ENCODE measurements around the gene NCAPD3.
"Not testable (repeated sequence)": the region's sequence is repeated elsewhere in the genome, so short reads cannot be mapped to it uniquely, and the experiment has no call there.

Gene NCAPD3

DNA sequence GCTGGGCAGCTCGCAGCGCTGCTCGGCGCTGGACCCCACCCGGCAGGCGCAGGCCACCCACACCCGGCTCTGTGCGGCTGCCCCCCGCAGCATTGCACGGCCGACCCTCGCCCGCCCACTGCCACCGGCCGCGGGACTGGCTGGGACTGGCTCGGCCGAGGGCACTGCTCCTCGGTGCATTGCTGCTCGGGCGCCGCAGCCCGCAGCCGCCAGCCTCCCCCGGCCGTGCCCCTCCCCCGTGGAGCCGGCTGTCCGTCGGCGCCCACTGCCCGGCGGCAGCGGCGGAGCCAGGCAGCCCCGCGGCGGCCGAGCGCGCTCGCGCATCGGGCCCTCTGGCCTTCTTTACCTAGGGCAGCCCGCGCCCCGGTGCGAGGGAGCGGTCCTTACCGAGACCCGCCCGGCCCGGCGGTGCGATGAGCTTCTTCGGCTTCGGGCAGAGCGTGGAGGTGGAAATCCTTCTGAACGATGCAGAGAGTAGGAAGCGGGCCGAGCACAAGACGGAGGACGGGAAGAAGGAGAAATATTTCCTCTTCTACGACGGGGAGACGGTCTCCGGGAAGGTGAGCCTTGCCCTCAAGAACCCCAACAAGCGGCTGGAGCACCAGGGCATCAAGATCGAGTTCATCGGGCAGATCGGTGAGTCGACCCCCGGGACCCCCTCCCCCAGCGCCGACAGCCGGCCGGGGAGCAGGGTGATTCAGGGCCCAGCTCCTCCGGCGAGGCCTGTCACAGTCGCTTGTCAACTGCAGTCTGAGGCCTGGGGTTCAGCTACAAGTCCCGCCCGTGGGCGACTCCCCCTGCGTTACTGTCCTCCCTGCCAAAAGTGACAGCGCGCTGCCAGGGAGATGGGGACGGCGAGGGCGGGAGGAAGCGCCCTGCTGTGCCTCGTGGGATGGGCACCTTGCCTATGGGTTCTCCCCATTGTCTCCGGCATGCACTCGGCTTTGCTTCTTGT lies 1.2 kb upstream of the NCAPD3 start:
- no peak for FAIRE-seq

- FAIRE-seq, result no peak
Measured at GRCh38 chr11:134223121-134223520, 646 bp downstream of the NCAPD3 start.

- no peak for FAIRE-seq
Measured at GRCh38 chr11:134216816-134217215, 7.0 kb downstream of the NCAPD3 start.

DNA sequence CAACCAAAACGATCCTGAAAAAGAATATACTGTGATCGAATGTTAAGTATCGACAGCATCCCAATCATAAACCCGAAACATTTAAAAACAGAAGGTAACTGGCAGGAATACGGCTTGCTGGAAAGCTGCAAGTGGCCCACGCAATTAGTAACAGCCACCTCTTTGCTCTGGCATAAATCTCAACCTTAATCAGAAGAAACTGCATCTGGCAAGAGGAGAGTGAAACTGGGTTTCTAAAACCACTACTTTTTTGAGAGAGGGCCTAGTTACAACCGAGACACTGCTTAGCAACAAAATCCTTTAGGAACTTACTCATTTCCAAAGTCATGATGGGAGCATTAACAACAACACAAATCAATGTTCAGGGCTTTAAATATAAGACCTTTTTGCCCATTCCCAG lies 7.9 kb downstream of the NCAPD3 start:
- no peak for FAIRE-seq

DNA sequence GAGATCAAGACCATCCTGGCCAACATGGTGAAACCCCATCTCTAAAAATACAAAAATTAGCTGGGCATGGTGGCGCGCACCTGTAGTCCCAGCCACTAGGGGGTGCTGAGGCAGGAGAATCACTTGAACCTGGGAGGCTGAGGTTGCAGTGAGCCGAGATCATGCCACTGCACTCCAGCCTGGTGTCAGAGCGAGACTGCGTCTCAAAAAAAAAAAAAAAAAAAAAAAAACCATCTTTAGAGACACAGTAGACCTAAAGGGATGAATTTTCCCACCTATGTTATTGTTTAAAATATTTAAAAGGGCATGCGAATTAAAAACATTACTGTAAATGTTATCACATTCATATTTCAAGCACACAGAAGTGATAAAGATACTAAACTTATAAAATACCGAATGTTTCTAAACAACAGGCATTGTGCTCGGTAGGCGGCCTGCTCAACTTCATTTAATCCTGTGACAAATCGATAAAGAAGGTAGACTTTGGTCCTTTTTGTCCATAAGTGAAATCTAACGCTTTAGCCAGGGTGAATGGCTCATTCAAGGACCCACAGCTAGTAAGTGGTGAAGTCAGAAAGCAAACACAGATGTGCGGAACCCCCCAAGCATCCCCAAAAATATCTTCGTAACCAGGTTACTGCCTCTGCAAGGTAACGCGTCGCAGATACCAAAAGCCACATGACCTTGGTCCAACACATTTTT lies 16.1 kb downstream of the NCAPD3 start:
- peak; percentile 28 for FAIRE-seq

GRCh38 chr11:134206185-134206584 lies 17.6 kb downstream of the NCAPD3 start:
- FAIRE-seq, result no peak

- no peak for FAIRE-seq
Measured at GRCh38 chr11:134205729-134206128, 18.0 kb downstream of the NCAPD3 start.

DNA sequence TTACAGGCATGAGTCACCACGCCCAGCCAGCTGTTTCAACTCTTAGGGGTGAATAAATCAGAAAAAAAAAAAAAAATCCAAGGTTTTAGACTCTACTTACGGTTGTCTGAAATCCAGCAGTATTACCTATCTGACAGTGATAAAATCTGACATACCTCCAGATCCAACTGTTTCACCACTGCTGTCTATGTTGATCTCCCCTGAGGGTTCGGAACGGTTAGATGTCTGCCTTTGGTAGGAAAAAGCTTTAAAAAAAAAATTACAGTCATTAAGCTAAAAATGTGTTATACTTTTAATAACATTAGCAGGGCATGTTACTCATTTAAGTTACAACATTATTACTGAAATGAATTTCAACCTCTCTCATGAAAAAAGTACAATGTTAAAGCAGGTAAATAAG lies 21.1 kb downstream of the NCAPD3 start:
- no peak for FAIRE-seq

- no peak for FAIRE-seq
Measured at GRCh38 chr11:134200688-134201087, 23.1 kb downstream of the NCAPD3 start.

- FAIRE-seq, result no peak
Measured at GRCh38 chr11:134199531-134199930, 24.2 kb downstream of the NCAPD3 start.

DNA sequence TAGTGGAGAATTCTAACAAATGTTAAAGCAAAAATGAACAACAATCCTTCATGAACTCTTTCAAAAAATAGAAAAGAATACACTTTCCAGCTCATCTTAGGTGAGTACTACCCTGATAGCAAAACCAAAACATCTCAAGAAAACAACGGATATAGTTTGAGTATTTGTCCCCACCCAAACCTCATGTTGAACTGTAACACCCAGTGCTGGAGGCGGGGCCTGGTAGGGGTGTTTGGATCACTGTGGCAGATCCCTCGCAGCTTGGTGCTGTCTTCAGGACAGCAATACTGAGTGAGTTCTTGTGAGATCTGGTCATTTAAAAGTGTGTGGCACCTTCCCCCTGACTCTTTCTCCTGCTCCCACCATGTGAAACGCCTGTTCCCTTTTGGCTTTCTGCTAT lies 27.0 kb downstream of the NCAPD3 start:
- FAIRE-seq, result no peak

DNA sequence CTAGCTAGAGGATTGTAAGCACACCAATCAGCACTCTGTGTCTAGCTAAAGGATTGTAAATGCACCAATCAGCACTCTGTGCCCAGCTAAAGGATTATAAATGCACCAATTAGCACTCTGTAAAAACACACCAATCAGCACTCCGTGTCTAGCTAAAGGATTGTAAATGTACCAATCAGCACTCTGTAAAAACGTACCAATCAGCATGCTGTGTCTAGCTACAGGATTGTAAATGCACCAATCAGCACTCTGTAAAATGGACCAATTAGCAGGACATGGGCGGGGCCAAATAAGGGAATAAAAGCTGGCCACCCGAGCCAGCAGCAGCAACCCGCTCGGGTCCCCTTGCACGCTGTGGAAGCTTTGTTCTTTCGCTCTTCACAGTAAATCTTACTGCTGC lies 35.7 kb downstream of the NCAPD3 start:
- FAIRE-seq, result not testable (repeated sequence)

- FAIRE-seq, result no peak
Measured at GRCh38 chr11:134181707-134182106, 42.1 kb downstream of the NCAPD3 start.

GRCh38 chr11:134178032-134178674 lies 45.6 kb downstream of the NCAPD3 start:
- no peak for FAIRE-seq

GRCh38 chr11:134176284-134176683 lies 47.5 kb downstream of the NCAPD3 start:
- no peak for FAIRE-seq

GRCh38 chr11:134173296-134173695 lies 50.5 kb downstream of the NCAPD3 start:
- no peak for FAIRE-seq

GRCh38 chr11:134171951-134172350 lies 51.8 kb downstream of the NCAPD3 start:
- no peak for FAIRE-seq

DNA sequence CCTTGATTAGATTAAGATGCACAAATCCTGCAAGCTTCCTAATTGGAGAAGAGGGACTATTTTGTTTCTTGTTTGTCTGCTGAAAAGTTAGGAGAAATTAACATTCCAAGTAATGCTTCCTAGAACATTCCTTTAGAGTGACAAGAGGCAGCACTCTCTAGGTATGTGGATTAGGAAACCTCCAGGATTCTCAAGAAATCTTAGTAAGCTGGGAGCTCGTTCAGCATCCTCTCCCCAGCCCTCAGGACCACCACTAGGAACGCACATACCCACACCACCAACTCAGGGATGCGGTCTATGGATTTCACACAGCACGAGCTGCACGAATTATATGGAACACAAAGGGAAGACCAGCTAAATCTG lies 52.9 kb downstream of the NCAPD3 start:
- no peak for FAIRE-seq

DNA sequence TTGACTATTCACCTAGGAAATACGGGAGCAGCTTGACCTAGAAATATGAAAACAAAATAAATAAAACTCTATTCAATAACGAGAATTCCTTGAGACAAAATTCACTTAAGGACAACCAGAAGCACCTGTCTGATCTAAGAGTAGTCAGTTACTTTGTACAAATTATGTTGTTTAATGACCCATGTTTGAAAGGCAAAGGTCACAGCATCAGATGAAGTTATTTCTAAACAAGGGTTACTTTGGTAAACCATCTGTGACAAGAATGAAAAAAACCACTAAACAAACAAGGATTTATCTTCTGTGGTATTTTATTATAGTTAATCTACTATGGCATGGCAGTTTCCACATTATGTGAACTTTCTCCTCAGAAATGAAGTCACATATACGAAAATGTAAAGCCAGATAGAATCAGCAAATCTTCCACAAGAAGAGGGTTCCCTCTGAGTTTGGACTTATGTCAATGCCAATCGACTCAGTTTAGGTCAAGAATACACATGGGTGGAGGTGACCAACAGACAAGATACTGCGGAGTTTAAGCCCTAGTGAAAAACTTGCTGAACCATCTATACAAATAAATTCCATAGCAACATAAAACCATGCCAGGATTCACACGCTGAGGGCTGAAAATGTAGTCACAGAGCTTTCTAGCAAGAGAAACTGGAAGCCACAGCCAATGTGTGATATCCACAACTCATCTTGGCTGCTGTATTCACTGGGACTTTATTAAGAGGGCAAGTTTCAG lies 53.4 kb downstream of the NCAPD3 start:
- no peak for FAIRE-seq

- no peak for FAIRE-seq
Measured at GRCh38 chr11:134164490-134165370, 59.0 kb downstream of the NCAPD3 start.

DNA sequence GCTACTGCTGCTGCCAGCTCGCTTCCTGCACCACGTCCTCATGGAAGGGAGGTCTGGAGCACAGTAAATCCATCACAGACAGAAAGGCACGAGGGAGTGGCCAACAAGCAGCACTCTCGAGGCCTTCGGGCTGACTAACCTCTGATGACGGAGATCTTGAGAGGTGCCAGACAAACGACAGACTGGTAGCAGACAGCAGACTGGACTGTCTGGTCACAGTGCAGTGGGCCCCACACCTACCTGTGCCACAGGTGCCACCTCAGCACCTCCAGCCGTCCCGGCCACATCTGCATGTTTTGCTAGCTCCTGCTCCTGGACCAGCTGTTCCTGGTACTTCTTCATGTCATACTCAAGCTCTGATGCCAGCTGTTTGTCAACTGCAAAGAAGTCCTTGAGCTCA lies 64.1 kb downstream of the NCAPD3 start:
- no peak for FAIRE-seq

GRCh38 chr11:134158023-134158422 lies 65.7 kb downstream of the NCAPD3 start:
- no peak for FAIRE-seq
